HL-60 (cell line): ENCODE measurements around the gene EPHB2.

Source experiments
- DNase-seq, 2 experiments: peaks; one replicate each; pipeline ENCODE4 v3.0.0-alpha.2; 2010 to 2020; ENCODE audit warnings: low read depth in 1 of 2, low spot score in 1 of 2
- H3K27ac ChIP-seq: fragments of 250-450 bp; sonication (Bioruptor Pico); replicated peaks from 2 replicates; pipeline ENCODE4 v1.5.1; 2020; ENCODE audit warnings: mild to moderate bottlenecking, moderate library complexity
- H3K27me3 ChIP-seq: fragments of 250-450 bp; sonication (Bioruptor Pico); 2 replicates; pipeline ENCODE4 v1.5.1; 2021; ENCODE audit warnings: mild to moderate bottlenecking, moderate library complexity; ENCODE audit not compliant: insufficient read depth, poor library complexity, severe bottlenecking
- H3K4me3 ChIP-seq: replicated peaks from 2 replicates; pipeline ENCODE4 v1.5.1; 2011; ENCODE audit warnings: mild to moderate bottlenecking, control low read depth, low read length; ENCODE audit not compliant: insufficient read depth
- GABPA ChIP-seq: IDR thresholded peaks from 2 replicates; pipeline ENCODE4 v1.6.1; 2012; ENCODE audit warnings: low read depth
- POLR2AphosphoS5 ChIP-seq: IDR thresholded peaks from 2 replicates; pipeline ENCODE4 v1.6.1; 2012; ENCODE audit warnings: low read depth
- SPI1 ChIP-seq: IDR thresholded peaks from 2 replicates; pipeline ENCODE4 v1.6.1; 2012; ENCODE audit warnings: low read depth, mild to moderate bottlenecking, borderline replicate concordance
- TF ChIP-seq, protein P1 (sequence below): IDR thresholded peaks from 2 replicates; pipeline ENCODE4 v1.6.1; 2012; ENCODE audit warnings: low read depth; ENCODE audit not compliant: insufficient replicate concordance
- TF ChIP-seq, protein P2 (sequence below): IDR thresholded peaks from one replicate; pipeline ENCODE4 v1.5.1; 2011; ENCODE audit warnings: low read length, control low read depth, inconsistent platforms; ENCODE audit not compliant: insufficient read depth

The EPHB2 gene

DNA sequence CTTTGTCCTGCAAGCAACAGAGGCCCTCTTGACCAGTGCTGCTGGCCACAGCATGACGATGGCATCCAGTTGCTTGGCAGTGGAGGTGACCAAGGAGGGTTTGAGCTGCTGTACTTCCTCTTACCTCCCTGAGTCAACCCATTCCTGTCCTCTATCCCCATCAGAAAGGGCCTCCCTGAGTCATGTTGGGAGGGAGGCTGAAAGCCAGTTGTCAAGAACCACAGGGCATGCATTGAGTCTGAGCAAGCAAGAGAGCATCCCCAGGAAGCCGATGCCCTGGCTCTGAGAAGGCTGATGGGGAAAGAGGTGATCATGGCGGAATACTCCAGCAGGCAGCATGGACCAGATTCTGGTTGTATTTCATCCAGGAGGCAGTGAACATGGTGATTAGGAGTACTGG, 192.5 kb downstream of the EPHB2 start:
- no peak overlapping the region for H3K4me3 ChIP-seq
- DNase-seq, result no peak
- no peak overlapping the region for H3K27ac ChIP-seq
- TF ChIP-seq POLR2AphosphoS5, result no peak
- no peak for TF ChIP-seq SPI1
- TF ChIP-seq, protein P1, sequence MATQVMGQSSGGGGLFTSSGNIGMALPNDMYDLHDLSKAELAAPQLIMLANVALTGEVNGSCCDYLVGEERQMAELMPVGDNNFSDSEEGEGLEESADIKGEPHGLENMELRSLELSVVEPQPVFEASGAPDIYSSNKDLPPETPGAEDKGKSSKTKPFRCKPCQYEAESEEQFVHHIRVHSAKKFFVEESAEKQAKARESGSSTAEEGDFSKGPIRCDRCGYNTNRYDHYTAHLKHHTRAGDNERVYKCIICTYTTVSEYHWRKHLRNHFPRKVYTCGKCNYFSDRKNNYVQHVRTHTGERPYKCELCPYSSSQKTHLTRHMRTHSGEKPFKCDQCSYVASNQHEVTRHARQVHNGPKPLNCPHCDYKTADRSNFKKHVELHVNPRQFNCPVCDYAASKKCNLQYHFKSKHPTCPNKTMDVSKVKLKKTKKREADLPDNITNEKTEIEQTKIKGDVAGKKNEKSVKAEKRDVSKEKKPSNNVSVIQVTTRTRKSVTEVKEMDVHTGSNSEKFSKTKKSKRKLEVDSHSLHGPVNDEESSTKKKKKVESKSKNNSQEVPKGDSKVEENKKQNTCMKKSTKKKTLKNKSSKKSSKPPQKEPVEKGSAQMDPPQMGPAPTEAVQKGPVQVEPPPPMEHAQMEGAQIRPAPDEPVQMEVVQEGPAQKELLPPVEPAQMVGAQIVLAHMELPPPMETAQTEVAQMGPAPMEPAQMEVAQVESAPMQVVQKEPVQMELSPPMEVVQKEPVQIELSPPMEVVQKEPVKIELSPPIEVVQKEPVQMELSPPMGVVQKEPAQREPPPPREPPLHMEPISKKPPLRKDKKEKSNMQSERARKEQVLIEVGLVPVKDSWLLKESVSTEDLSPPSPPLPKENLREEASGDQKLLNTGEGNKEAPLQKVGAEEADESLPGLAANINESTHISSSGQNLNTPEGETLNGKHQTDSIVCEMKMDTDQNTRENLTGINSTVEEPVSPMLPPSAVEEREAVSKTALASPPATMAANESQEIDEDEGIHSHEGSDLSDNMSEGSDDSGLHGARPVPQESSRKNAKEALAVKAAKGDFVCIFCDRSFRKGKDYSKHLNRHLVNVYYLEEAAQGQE, result no peak
- TF ChIP-seq, protein P2, sequence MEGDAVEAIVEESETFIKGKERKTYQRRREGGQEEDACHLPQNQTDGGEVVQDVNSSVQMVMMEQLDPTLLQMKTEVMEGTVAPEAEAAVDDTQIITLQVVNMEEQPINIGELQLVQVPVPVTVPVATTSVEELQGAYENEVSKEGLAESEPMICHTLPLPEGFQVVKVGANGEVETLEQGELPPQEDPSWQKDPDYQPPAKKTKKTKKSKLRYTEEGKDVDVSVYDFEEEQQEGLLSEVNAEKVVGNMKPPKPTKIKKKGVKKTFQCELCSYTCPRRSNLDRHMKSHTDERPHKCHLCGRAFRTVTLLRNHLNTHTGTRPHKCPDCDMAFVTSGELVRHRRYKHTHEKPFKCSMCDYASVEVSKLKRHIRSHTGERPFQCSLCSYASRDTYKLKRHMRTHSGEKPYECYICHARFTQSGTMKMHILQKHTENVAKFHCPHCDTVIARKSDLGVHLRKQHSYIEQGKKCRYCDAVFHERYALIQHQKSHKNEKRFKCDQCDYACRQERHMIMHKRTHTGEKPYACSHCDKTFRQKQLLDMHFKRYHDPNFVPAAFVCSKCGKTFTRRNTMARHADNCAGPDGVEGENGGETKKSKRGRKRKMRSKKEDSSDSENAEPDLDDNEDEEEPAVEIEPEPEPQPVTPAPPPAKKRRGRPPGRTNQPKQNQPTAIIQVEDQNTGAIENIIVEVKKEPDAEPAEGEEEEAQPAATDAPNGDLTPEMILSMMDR, result no peak
- TF ChIP-seq GABPA, result no peak
- no peaks in the 10 kb centered on the region for H3K27me3 ChIP-seq

GRCh38 chr1:22906968-22907367, 196.3 kb downstream of the EPHB2 start:
- H3K27ac ChIP-seq, result no peak overlapping the region
- no peak overlapping the region for H3K4me3 ChIP-seq
- H3K27me3 ChIP-seq, result no peaks in the 10 kb centered on the region
- no peak for TF ChIP-seq POLR2AphosphoS5
- TF ChIP-seq SPI1, result no peak
- TF ChIP-seq, protein P1, result no peak
- TF ChIP-seq GABPA, result no peak
- TF ChIP-seq, protein P2, result no peak
- DNase-seq, result no peak

GRCh38 chr1:22907528-22907927, 196.9 kb downstream of the EPHB2 start:
- H3K27me3 ChIP-seq, result no peaks in the 10 kb centered on the region
- TF ChIP-seq GABPA, result no peak
- no peak for TF ChIP-seq SPI1
- no peak overlapping the region for H3K4me3 ChIP-seq
- H3K27ac ChIP-seq, result no peak overlapping the region
- no peak for DNase-seq

DNA sequence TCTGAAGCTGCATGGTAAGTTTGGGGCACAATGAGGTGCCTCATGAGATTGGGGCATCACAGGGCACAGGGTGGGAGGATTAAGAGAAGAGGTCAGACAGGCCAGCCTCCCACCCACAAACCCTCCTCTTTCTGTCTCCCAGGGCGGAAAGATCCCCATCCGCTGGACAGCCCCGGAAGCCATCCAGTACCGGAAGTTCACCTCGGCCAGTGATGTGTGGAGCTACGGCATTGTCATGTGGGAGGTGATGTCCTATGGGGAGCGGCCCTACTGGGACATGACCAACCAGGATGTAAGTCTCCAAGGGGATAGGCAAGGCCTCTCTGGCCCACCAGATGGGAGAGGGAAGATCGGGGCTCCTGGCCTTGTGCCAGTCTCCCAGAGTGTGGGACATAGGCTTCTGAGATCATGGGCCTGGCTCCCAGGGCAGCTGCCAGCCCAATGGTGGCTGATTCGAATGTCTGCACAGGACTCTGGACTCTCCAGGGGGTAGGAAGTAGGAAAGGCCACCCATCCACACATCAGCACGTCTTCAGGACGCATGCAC, 198.3 kb downstream of the EPHB2 start:
- no peak for DNase-seq
- no peak overlapping the region for H3K27ac ChIP-seq
- H3K4me3 ChIP-seq, result no peak overlapping the region
- H3K27me3 ChIP-seq, result no peaks in the 10 kb centered on the region
- TF ChIP-seq SPI1, result no peak
- TF ChIP-seq POLR2AphosphoS5, result no peak
- TF ChIP-seq, protein P2, result no peak
- no peak for TF ChIP-seq GABPA
- TF ChIP-seq, protein P1, result no peak
